ENCODE measurements around the gene MOB3A. TPM values are rescaled to one million over a fixed set of nuclear protein-coding genes. Genes with fewer than 3 reads are reported as not detected.

Gene MOB3A
- polyA plus RNA-seq, 1 donor (not counting 4 experiments of a cell fraction or from before 2014, with no cell fraction given) = 34.2 TPM

GRCh38 chr19:2129892-2130770, 34.0 kb upstream of the MOB3A start:
- Histone ChIP-seq H3K27me3 (ENCODE audit: control insufficient read depth, extremely low read depth, insufficient read depth, low read length) (no peaks in the 10 kb centered on the region), H3K4me2 (ENCODE audit: control insufficient read depth, extremely low read depth, insufficient read depth, low read depth, low read length) (no peak overlapping the region), H3K9me1 (ENCODE audit: control insufficient read depth, extremely low read depth, insufficient read depth, low read length) (no peaks in the 10 kb centered on the region), H3K36me3 (ENCODE audit: control insufficient read depth in 2 of 2, extremely low read depth in 1 of 2, insufficient read depth in 2 of 2, low read length in 2 of 2) (peaks cover 26 to 47% of the 10 kb centered on the region in 2 experiments), H3K9ac (ENCODE audit: control insufficient read depth, extremely low read depth, insufficient read depth, low read length) (no peak overlapping the region), H3K79me2 (ENCODE audit: control insufficient read depth, insufficient read depth, low read length) (peaks cover 45% of the 10 kb centered on the region), H3K4me1 (ENCODE audit: control insufficient read depth, extremely low read depth, insufficient read depth, low read length) (no peaks in the 10 kb centered on the region), H2AFZ (ENCODE audit: control insufficient read depth, low read length) (no peak overlapping the region), H3K27ac (ENCODE audit: control insufficient read depth, insufficient read depth, low read length) (no peak overlapping the region), H4K20me1 (ENCODE audit: control insufficient read depth, extremely low read depth, insufficient read depth, low read length) (peaks cover 5% of the 10 kb centered on the region), H3K9me3 (ENCODE audit: control insufficient read depth, low read depth, low read length) (no peaks in the 10 kb centered on the region), H3K4me3 (ENCODE audit: control insufficient read depth in 2 of 3, extremely low read depth in 1 of 3, insufficient read depth in 2 of 3, low read depth in 1 of 3, low read length in 3 of 3) (no peak overlapping the region)
- TF ChIP-seq CTCF (optimal IDR thresholded peaks at IDR 0.05 in 1 of 3, IDR thresholded peaks at IDR 0.05 in 1 of 3, conservative IDR thresholded peaks at IDR 0.05 in 1 of 3; ENCODE audit: extremely low read depth in 1 of 3, insufficient read depth in 2 of 3, low read length in 3 of 3) (no peak), EZH2 (IDR thresholded peaks at IDR 0.05; ENCODE audit: low read length) (no peak)
- DNase-seq (ENCODE audit: low read depth, low spot score) (no peak), FAIRE-seq (no peak)
- dilution Hi-C loops (cut with MboI; ENCODE audit: extremely low pct_ligation_motif_present, low sequenced_read_pairs) = no loop called here

- peaks cover 27 to 51% of the 10 kb centered on the region in 2 experiments for H3K36me3 ChIP-seq (ENCODE audit: control insufficient read depth in 2 of 2, extremely low read depth in 1 of 2, insufficient read depth in 2 of 2, low read length in 2 of 2)
- no peaks in the 10 kb centered on the region for H3K9me1 ChIP-seq (ENCODE audit: control insufficient read depth, extremely low read depth, insufficient read depth, low read length)
- no peaks in the 10 kb centered on the region for H3K4me1 ChIP-seq (ENCODE audit: control insufficient read depth, extremely low read depth, insufficient read depth, low read length)
- H3K4me3 ChIP-seq (ENCODE audit: control insufficient read depth in 2 of 3, extremely low read depth in 1 of 3, insufficient read depth in 2 of 3, low read depth in 1 of 3, low read length in 3 of 3) = no peak overlapping the region
- H3K9me3 ChIP-seq (ENCODE audit: control insufficient read depth, low read depth, low read length) = no peaks in the 10 kb centered on the region
- no peak overlapping the region for H2AFZ ChIP-seq (ENCODE audit: control insufficient read depth, low read length)
- H4K20me1 ChIP-seq (ENCODE audit: control insufficient read depth, extremely low read depth, insufficient read depth, low read length) = peaks cover 5% of the 10 kb centered on the region
- FAIRE-seq (no peak), DNase-seq (ENCODE audit: low read depth, low spot score) (no peak)
- TF ChIP-seq CTCF (optimal IDR thresholded peaks at IDR 0.05 in 1 of 3, IDR thresholded peaks at IDR 0.05 in 1 of 3, conservative IDR thresholded peaks at IDR 0.05 in 1 of 3; ENCODE audit: extremely low read depth in 1 of 3, insufficient read depth in 2 of 3, low read length in 3 of 3) = no peak
- TF ChIP-seq EZH2 (IDR thresholded peaks at IDR 0.05; ENCODE audit: low read length) = no peak
- dilution Hi-C loops (cut with MboI; ENCODE audit: extremely low pct_ligation_motif_present, low sequenced_read_pairs) = no loop called here
- peaks cover 45% of the 10 kb centered on the region for H3K79me2 ChIP-seq (ENCODE audit: control insufficient read depth, insufficient read depth, low read length)
- H3K4me2 ChIP-seq (ENCODE audit: control insufficient read depth, extremely low read depth, insufficient read depth, low read depth, low read length) = no peak overlapping the region
- no peak overlapping the region for H3K9ac ChIP-seq (ENCODE audit: control insufficient read depth, extremely low read depth, insufficient read depth, low read length)
- no peak overlapping the region for H3K27ac ChIP-seq (ENCODE audit: control insufficient read depth, insufficient read depth, low read length)
- H3K27me3 ChIP-seq (ENCODE audit: control insufficient read depth, extremely low read depth, insufficient read depth, low read length) = no peaks in the 10 kb centered on the region
Observed at GRCh38 chr19:2129486-2129885, 33.4 kb upstream of the MOB3A start.
